Neuronal stem cell (in vitro differentiated cells): ENCODE data around the gene NKAPL. TPM values are rescaled to one million over a fixed set of nuclear protein-coding genes. Genes with fewer than 3 reads are reported as not detected.
A peak's percentile ranks its signal among the peaks of the same experiment; 100 is the strongest.

ENCODE experiments used
- DNase-seq: peaks from one replicate; pipeline ENCODE4 v3.0.0-alpha.2; 2013; ENCODE audit warnings: low spot score
- H2AFZ ChIP-seq: one replicate; pipeline ENCODE4 v1.6.1; 2013; ENCODE audit warnings: mild to moderate bottlenecking, low read length, inconsistent platforms
- H2AK5ac ChIP-seq: 2 replicates; pipeline ENCODE4 v1.6.1; 2013; ENCODE audit warnings: low read depth, mild to moderate bottlenecking, inconsistent platforms, low read length, moderate library complexity, mixed read lengths
- H2BK120ac ChIP-seq: 2 replicates; pipeline ENCODE4 v1.6.1; 2013; ENCODE audit warnings: low read depth, mild to moderate bottlenecking, inconsistent platforms, low read length, moderate library complexity, mixed read lengths
- H2BK12ac ChIP-seq: one replicate; pipeline ENCODE4 v1.6.1; 2013; ENCODE audit warnings: low read length, inconsistent platforms
- H2BK15ac ChIP-seq: 2 replicates; pipeline ENCODE4 v1.6.1; 2013; ENCODE audit warnings: mild to moderate bottlenecking, low read length, inconsistent platforms, mixed read lengths
- H2BK5ac ChIP-seq: one replicate; pipeline ENCODE4 v1.6.1; 2013; ENCODE audit warnings: inconsistent platforms, mild to moderate bottlenecking, low read length, moderate library complexity
- H3K14ac ChIP-seq: one replicate; pipeline ENCODE4 v1.6.1; 2013; ENCODE audit warnings: low read length, inconsistent platforms
- H3K18ac ChIP-seq: 2 replicates; pipeline ENCODE4 v1.6.1; 2013; ENCODE audit warnings: low read length, inconsistent platforms
- H3K23ac ChIP-seq: 2 replicates; pipeline ENCODE4 v1.6.1; 2013; ENCODE audit warnings: low read depth, mild to moderate bottlenecking, mixed read lengths, low read length, inconsistent platforms; ENCODE audit not compliant: poor library complexity
- H3K27ac ChIP-seq: replicated peaks from 3 replicates; pipeline ENCODE4 v1.5.1; 2013; ENCODE audit warnings: low read length, inconsistent platforms
- H3K27me3 ChIP-seq, 3 experiments: 2 replicates each; pipeline ENCODE4 v1.6.1; 2013; ENCODE audit warnings: low read length in 3 of 3, mild to moderate bottlenecking in 2 of 3, inconsistent platforms in 1 of 3, low read depth in 1 of 3, mixed read lengths in 1 of 3, moderate library complexity in 1 of 3; ENCODE audit not compliant: control insufficient read depth in 3 of 3, insufficient read depth in 3 of 3
- H3K36me3 ChIP-seq, 2 donors: replicated peaks in 1 of 2; 2 replicates each; pipeline ENCODE4 v1.6.1; 2013; ENCODE audit warnings: low read length in 2 of 2; ENCODE audit not compliant: control insufficient read depth in 2 of 2, insufficient read depth in 2 of 2
- H3K4ac ChIP-seq: 2 replicates; pipeline ENCODE4 v1.6.1; 2013; ENCODE audit warnings: inconsistent platforms, mild to moderate bottlenecking, low read length, moderate library complexity
- H3K4me1 ChIP-seq, 2 donors: 1 replicate in 1 of 2; 2 replicates in 1 of 2; pipeline ENCODE4 v1.6.1; 2013; ENCODE audit warnings: low read length in 2 of 2, low read depth in 1 of 2; ENCODE audit not compliant: control insufficient read depth in 2 of 2, insufficient read depth in 1 of 2
- H3K4me2 ChIP-seq: one replicate; pipeline ENCODE4 v1.6.1; 2013; ENCODE audit warnings: mild to moderate bottlenecking, low read length, inconsistent platforms; ENCODE audit not compliant: insufficient read depth, poor library complexity, severe bottlenecking
- H3K4me3 ChIP-seq, 2 donors: 2 replicates each; pipeline ENCODE4 v1.5.1; 2013; ENCODE audit warnings: low read length in 2 of 2, mild to moderate bottlenecking in 2 of 2, inconsistent platforms in 1 of 2, moderate library complexity in 1 of 2
- H3K79me1 ChIP-seq: one replicate; pipeline ENCODE4 v1.6.1; 2013; ENCODE audit warnings: low read depth, mild to moderate bottlenecking, inconsistent platforms, low read length, moderate library complexity
- H3K9ac ChIP-seq: one replicate; pipeline ENCODE4 v1.6.1; 2013; ENCODE audit warnings: mild to moderate bottlenecking, low read depth, low read length, inconsistent platforms; ENCODE audit not compliant: poor library complexity
- H3K9me3 ChIP-seq, 2 donors: replicated peaks in 1 of 2; 2 replicates each; pipeline versions ENCODE3 to v1.6.1; 2013; ENCODE audit warnings: low read length in 2 of 2, mild to moderate bottlenecking in 2 of 2, inconsistent platforms in 1 of 2, low read depth in 1 of 2, mixed read lengths in 1 of 2, moderate library complexity in 1 of 2; ENCODE audit not compliant: control insufficient read depth in 2 of 2, insufficient read depth in 1 of 2
- H4K8ac ChIP-seq: one replicate; pipeline ENCODE4 v1.6.1; 2013; ENCODE audit warnings: low read depth, mild to moderate bottlenecking, inconsistent platforms, low read length, moderate library complexity
- H4K91ac ChIP-seq: one replicate; pipeline ENCODE4 v1.6.1; 2013; ENCODE audit warnings: low read length, low read depth, mild to moderate bottlenecking, inconsistent platforms; ENCODE audit not compliant: poor library complexity
- WGBS, 2 donors: extraction: QIAGEN DNeasy Blood & Tissue Kit; methylation state at CpG; one replicate each; pipeline ENCODE4 v1.1.7; 2013; ENCODE audit warnings: missing lambda C conversion rate in 2 of 2, mixed read lengths in 1 of 2; ENCODE audit not compliant: insufficient read length in 2 of 2, insufficient replicate concordance in 1 of 2; ENCODE audit errors: extremely low coverage in 2 of 2; 5-methylcytosine and 5-hydroxymethylcytosine counted together
- polyA plus RNA-seq, 2 experiments: library from polyadenylated mRNA; stranded (reverse); fragments of 200-250 nt; gene quantifications; one replicate each; pipeline ENCODE4 v1.2.3, GENCODE V29; 2013

NKAPL gene
- polyA plus RNA-seq (2013, experiment 1 of 2), result 0.03 TPM
- polyA plus RNA-seq (2013, experiment 2 of 2), result 0.03 TPM

- no peak within 1 kb of the TSS for H2BK12ac ChIP-seq
- H3K27ac ChIP-seq, result no peak within 1 kb of the TSS
- no peak within 1 kb of the TSS for H2BK120ac ChIP-seq
- H3K4me2 ChIP-seq, result no peak within 1 kb of the TSS
- no peak within 1 kb of the TSS for H3K9ac ChIP-seq
- H4K91ac ChIP-seq, result no peak within 1 kb of the TSS
- no peak within 1 kb of the TSS for H3K18ac ChIP-seq
- H3K27me3 ChIP-seq, result peaks cover 0 to 13% (median 0%) of the 10 kb centered on the region in 3 experiments
- no peaks in the 10 kb centered on the region for H3K79me1 ChIP-seq
- peak within 1 kb of the TSS; percentile 53 for H3K4ac ChIP-seq
- H3K4me1 ChIP-seq, result no peaks in the 10 kb centered on the region
- H3K36me3 ChIP-seq, result no peaks in the 10 kb centered on the region
- no peak for DNase-seq
- no peak within 1 kb of the TSS for H2BK5ac ChIP-seq
- H3K4me3 ChIP-seq, result no peak within 1 kb of the TSS
- no CpG with 5 or more reads among the region's 58 CpGs for WGBS, 2 donors
- peaks cover 0 to 3% of the 10 kb centered on the region in 2 donors for H3K9me3 ChIP-seq
- peak within 1 kb of the TSS; percentile 36 for H2AK5ac ChIP-seq
- H4K8ac ChIP-seq, result no peak within 1 kb of the TSS
- H3K23ac ChIP-seq, result no peak within 1 kb of the TSS
- no peak within 1 kb of the TSS for H2AFZ ChIP-seq
- no peak within 1 kb of the TSS for H3K14ac ChIP-seq
- H2BK15ac ChIP-seq, result no peak within 1 kb of the TSS
These were observed at the start of gene NKAPL for GRCh38 chr6:28258877-28259777. TSS of gene NKAPL (plus strand) at chr6:28259297. CDS start at chr6:28259372, 75 bp downstream.

- Histone ChIP-seq H2AFZ (no peak overlapping the region), H3K4ac (no peak overlapping the region), H3K27ac (no peak overlapping the region), H3K4me2 (no peak overlapping the region), H4K8ac (no peak overlapping the region), H3K9ac (no peak overlapping the region), H3K18ac (no peak overlapping the region), H3K14ac (no peak overlapping the region), H3K4me3 (no peak overlapping the region), H2BK12ac (no peak overlapping the region), H2BK5ac (no peak overlapping the region), H2BK15ac (no peak overlapping the region), H3K9me3 (peaks cover 0 to 11% of the 10 kb centered on the region in 2 donors), H3K27me3 (peaks cover 7 to 98% (median 53%) of the 10 kb centered on the region in 3 experiments), H3K4me1 (peaks cover 3 to 10% of the 10 kb centered on the region in 2 donors), H3K79me1 (no peaks in the 10 kb centered on the region), H3K36me3 (no peaks in the 10 kb centered on the region), H2AK5ac (no peak overlapping the region), H4K91ac (no peak overlapping the region), H2BK120ac (no peak overlapping the region), H3K23ac (no peak overlapping the region)
- WGBS, 2 donors, result no CpG with 5 or more reads among the region's 7 CpGs
- DNase-seq, result no peak
These were observed 49.2 kb upstream of the NKAPL start for GRCh38 chr6:28209753-28210535.

- Histone ChIP-seq H3K27me3 (peaks cover 7 to 98% (median 43%) of the 10 kb centered on the region in 3 experiments), H3K79me1 (no peaks in the 10 kb centered on the region), H2BK12ac (no peak overlapping the region), H3K4ac (no peak overlapping the region), H4K91ac (no peak overlapping the region), H2BK120ac (no peak overlapping the region), H3K14ac (no peak overlapping the region), H2AFZ (peak overlapping the region; percentile 62), H3K9me3 (peaks cover 0 to 2% of the 10 kb centered on the region in 2 donors), H3K4me3 (peak overlapping the region; percentile 43 to 45), H3K27ac (no peak overlapping the region), H3K4me2 (peak overlapping the region; percentile 47), H2AK5ac (no peak overlapping the region), H3K36me3 (no peaks in the 10 kb centered on the region), H3K4me1 (peaks cover 3 to 9% of the 10 kb centered on the region in 2 donors), H2BK15ac (no peak overlapping the region), H3K18ac (no peak overlapping the region), H2BK5ac (no peak overlapping the region), H3K9ac (no peak overlapping the region), H3K23ac (no peak overlapping the region), H4K8ac (no peak overlapping the region)
- DNase-seq, result peak; percentile 17
- no CpG with 5 or more reads among the region's 16 CpGs for WGBS, 2 donors
These were observed 47.1 kb upstream of the NKAPL start for GRCh38 chr6:28211840-28212509.
